ENCODE results near the gene SNX1.

DNA sequence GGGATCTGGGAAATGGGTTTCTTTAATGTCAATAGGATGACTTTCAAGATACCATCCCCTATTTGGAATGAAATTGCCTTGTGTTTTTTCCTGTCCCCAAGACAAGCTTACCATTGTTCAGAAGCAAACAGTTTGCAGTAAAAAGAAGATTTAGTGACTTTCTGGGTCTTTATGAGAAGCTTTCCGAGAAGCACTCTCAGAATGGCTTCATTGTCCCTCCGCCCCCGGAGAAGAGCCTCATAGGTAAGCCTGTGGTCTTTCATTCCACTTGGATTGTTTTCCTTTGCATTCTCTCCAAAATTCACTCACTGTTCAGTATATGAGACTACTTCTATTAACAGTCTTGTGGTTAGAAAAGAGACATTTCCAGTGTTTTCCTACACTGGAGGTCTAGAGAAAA lies 30.2 kb downstream of the SNX1 start:
- TF ChIP-seq, protein P1, sequence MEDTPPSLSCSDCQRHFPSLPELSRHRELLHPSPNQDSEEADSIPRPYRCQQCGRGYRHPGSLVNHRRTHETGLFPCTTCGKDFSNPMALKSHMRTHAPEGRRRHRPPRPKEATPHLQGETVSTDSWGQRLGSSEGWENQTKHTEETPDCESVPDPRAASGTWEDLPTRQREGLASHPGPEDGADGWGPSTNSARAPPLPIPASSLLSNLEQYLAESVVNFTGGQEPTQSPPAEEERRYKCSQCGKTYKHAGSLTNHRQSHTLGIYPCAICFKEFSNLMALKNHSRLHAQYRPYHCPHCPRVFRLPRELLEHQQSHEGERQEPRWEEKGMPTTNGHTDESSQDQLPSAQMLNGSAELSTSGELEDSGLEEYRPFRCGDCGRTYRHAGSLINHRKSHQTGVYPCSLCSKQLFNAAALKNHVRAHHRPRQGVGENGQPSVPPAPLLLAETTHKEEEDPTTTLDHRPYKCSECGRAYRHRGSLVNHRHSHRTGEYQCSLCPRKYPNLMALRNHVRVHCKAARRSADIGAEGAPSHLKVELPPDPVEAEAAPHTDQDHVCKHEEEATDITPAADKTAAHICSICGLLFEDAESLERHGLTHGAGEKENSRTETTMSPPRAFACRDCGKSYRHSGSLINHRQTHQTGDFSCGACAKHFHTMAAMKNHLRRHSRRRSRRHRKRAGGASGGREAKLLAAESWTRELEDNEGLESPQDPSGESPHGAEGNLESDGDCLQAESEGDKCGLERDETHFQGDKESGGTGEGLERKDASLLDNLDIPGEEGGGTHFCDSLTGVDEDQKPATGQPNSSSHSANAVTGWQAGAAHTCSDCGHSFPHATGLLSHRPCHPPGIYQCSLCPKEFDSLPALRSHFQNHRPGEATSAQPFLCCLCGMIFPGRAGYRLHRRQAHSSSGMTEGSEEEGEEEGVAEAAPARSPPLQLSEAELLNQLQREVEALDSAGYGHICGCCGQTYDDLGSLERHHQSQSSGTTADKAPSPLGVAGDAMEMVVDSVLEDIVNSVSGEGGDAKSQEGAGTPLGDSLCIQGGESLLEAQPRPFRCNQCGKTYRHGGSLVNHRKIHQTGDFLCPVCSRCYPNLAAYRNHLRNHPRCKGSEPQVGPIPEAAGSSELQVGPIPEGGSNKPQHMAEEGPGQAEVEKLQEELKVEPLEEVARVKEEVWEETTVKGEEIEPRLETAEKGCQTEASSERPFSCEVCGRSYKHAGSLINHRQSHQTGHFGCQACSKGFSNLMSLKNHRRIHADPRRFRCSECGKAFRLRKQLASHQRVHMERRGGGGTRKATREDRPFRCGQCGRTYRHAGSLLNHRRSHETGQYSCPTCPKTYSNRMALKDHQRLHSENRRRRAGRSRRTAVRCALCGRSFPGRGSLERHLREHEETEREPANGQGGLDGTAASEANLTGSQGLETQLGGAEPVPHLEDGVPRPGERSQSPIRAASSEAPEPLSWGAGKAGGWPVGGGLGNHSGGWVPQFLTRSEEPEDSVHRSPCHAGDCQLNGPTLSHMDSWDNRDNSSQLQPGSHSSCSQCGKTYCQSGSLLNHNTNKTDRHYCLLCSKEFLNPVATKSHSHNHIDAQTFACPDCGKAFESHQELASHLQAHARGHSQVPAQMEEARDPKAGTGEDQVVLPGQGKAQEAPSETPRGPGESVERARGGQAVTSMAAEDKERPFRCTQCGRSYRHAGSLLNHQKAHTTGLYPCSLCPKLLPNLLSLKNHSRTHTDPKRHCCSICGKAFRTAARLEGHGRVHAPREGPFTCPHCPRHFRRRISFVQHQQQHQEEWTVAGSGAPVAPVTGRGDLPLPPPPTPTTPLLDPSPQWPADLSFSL (CRISPR knock-in tag; IDR thresholded peaks at IDR 0.05), result no peak
- TF ChIP-seq, protein P2, sequence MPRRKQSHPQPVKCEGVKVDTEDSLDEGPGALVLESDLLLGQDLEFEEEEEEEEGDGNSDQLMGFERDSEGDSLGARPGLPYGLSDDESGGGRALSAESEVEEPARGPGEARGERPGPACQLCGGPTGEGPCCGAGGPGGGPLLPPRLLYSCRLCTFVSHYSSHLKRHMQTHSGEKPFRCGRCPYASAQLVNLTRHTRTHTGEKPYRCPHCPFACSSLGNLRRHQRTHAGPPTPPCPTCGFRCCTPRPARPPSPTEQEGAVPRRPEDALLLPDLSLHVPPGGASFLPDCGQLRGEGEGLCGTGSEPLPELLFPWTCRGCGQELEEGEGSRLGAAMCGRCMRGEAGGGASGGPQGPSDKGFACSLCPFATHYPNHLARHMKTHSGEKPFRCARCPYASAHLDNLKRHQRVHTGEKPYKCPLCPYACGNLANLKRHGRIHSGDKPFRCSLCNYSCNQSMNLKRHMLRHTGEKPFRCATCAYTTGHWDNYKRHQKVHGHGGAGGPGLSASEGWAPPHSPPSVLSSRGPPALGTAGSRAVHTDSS (CRISPR knock-in tag; conservative IDR thresholded peaks at IDR 0.05), result no peak

All from HepG2 (cell line).